Measurements from ENCODE around the gene TSC22D3. TPM values are rescaled to one million over a fixed set of nuclear protein-coding genes. Genes with fewer than 3 reads are reported as not detected.

TSC22D3 gene
- total RNA-seq, 3 donors from 2014 or later, result 14.1 to 118 (median 64.7) TPM

GRCh38 chrX:107713203-107713542, 62.4 kb downstream of the TSC22D3 start:
- intact Hi-C loops (cut with DNase I, micrococcal nuclease), result no loop called here
- Histone ChIP-seq H3K4me1 (ENCODE audit: low read depth) (peaks cover 8% of the 10 kb centered on the region), H3K9me3 (no peaks in the 10 kb centered on the region), H3K4me3 (no peak overlapping the region), H3K36me3 (ENCODE audit: low read depth) (no peaks in the 10 kb centered on the region)
- no peak for TF ChIP-seq CTCF (IDR thresholded peaks at IDR 0.05)
- ATAC-seq (no peak), DNase-seq (no peak)

- Histone ChIP-seq H3K36me3 (ENCODE audit: low read depth) (no peaks in the 10 kb centered on the region), H3K4me1 (ENCODE audit: low read depth) (peaks cover 8% of the 10 kb centered on the region), H3K9me3 (no peaks in the 10 kb centered on the region), H3K4me3 (no peak overlapping the region)
- ATAC-seq (no peak), DNase-seq (no peak)
- no peak for TF ChIP-seq CTCF (IDR thresholded peaks at IDR 0.05)
- intact Hi-C loops (cut with DNase I, micrococcal nuclease), result no loop called here
These were observed 63.1 kb downstream of the TSC22D3 start for GRCh38 chrX:107712231-107713202.

- no peaks in the 10 kb centered on the region for H3K9me3 ChIP-seq
- DNase-seq (no peak), ATAC-seq (no peak)
- intact Hi-C loops (cut with DNase I, micrococcal nuclease), result no loop called here
- TF ChIP-seq CTCF (IDR thresholded peaks at IDR 0.05), result no peak
- H3K36me3 ChIP-seq (ENCODE audit: low read depth), result no peaks in the 10 kb centered on the region
- no peak overlapping the region for H3K4me3 ChIP-seq
- H3K4me1 ChIP-seq (ENCODE audit: low read depth), result peaks cover 8% of the 10 kb centered on the region
These were observed 63.9 kb downstream of the TSC22D3 start for GRCh38 chrX:107711521-107712181.

GRCh38 chrX:107710617-107711391, 64.8 kb downstream of the TSC22D3 start:
- ATAC-seq, result peak; percentile 82
- Histone ChIP-seq H3K4me1 (ENCODE audit: low read depth) (peaks cover 8% of the 10 kb centered on the region), H3K9me3 (no peaks in the 10 kb centered on the region), H3K36me3 (ENCODE audit: low read depth) (no peaks in the 10 kb centered on the region), H3K4me3 (no peak overlapping the region)
- intact Hi-C loops (cut with DNase I, micrococcal nuclease), result no loop called here
- TF ChIP-seq CTCF (IDR thresholded peaks at IDR 0.05), result no peak
- DNase-seq, result peak in 1 of 3 donors; percentile 42

- intact Hi-C loops (cut with DNase I, micrococcal nuclease), result no loop called here
These were observed 66.3 kb downstream of the TSC22D3 start for GRCh38 chrX:107709266-107709806.

More at GRCh38 chrX:107709266-107709806, 66.3 kb downstream of the TSC22D3 start:
- TF ChIP-seq CTCF (IDR thresholded peaks at IDR 0.05), result no peak
- H3K9me3 ChIP-seq, result no peaks in the 10 kb centered on the region
- ATAC-seq, result no peak
- no peak overlapping the region for H3K4me3 ChIP-seq
- H3K36me3 ChIP-seq (ENCODE audit: low read depth), result no peaks in the 10 kb centered on the region
- H3K4me1 ChIP-seq (ENCODE audit: low read depth), result peaks cover 8% of the 10 kb centered on the region
- no peak for DNase-seq

All from mucosa of descending colon (tissue), 3 donors.